HepG2 (cell line): ENCODE results near the gene ZKSCAN2. TPM values are rescaled to one million over a fixed set of nuclear protein-coding genes. Genes with fewer than 3 reads are reported as not detected.

Source experiments
- ATAC-seq: fragments of 200-7000 bp; cut with Tn5 transposase; 3 replicates; pipeline ENCODE4 v1.9.1; 2020; ENCODE audit warnings: mild to moderate bottlenecking, moderate library complexity
- BruUV-seq: library from RNA; stranded (reverse); fragments of 400-500 nt; replicated peaks from 2 replicates; lab custom pipeline; 2021; lab: Mats Ljungman, UMichigan
- CTCF ChIA-PET: fragments of 300-600 bp; formaldehyde crosslinking; extraction: SDS; loops from one replicate; lab custom pipeline; 2021; ENCODE audit warnings: low total read pairs, inconsistent platforms, low intra/inter-chr PET ratio; lab: Yijun Ruan, JAX
- POLR2A ChIA-PET: fragments of 350-600 bp; sonication (Branson Sonifier 250); formaldehyde crosslinking; loops from one replicate; lab custom pipeline; 2020; ENCODE audit warnings: antibody characterized with exemption, inconsistent platforms; lab: Yijun Ruan, JAX
- DNase-seq: peaks from one replicate; pipeline ENCODE4 v3.0.0-alpha.2; 2015; ENCODE audit warnings: low spot score
- FAIRE-seq: peaks from 3 replicates; lab custom pipeline; 2011; peaks lifted over from hg19 to GRCh38; lab: Jason Lieb, UNC
- H2AFZ ChIP-seq: one replicate; pipeline ENCODE4 v1.6.1; 2011; ENCODE audit warnings: low read length, inconsistent platforms
- H3K27ac ChIP-seq: fragments of 300-600 bp; 3 replicates; pipeline ENCODE4 v1.8.0; 2011; ENCODE audit warnings: mixed run types, mild to moderate bottlenecking, mixed read lengths, low read length, inconsistent platforms; ENCODE audit not compliant: insufficient read depth; ENCODE audit errors: extremely low read length
- H3K27me3 ChIP-seq, 2 experiments: fragments of 200-600 bp in 1 of 2; 2 replicates in 1 of 2; 3 replicates in 1 of 2; pipeline versions ENCODE4 v1.6.0 to v1.8.0; 2011; ENCODE audit warnings: low read length in 2 of 2, mild to moderate bottlenecking in 2 of 2, moderate library complexity in 2 of 2, inconsistent platforms in 1 of 2; ENCODE audit not compliant: insufficient read depth in 2 of 2, control insufficient read depth in 1 of 2
- H3K36me3 ChIP-seq, 2 experiments: fragments of 200-600 bp in 1 of 2; replicated peaks in 1 of 2; 2 replicates in 1 of 2; 3 replicates in 1 of 2; pipeline versions ENCODE4 v1.5.1 to v1.8.0; 2011; ENCODE audit warnings: low read length in 2 of 2, inconsistent platforms in 1 of 2; ENCODE audit not compliant: insufficient read depth in 2 of 2, control insufficient read depth in 1 of 2
- H3K4me1 ChIP-seq: 2 replicates; pipeline ENCODE4 v1.5.1; 2012; ENCODE audit warnings: low read length, inconsistent platforms; ENCODE audit not compliant: insufficient read depth
- H3K4me2 ChIP-seq: 2 replicates; pipeline ENCODE4 v1.6.0; 2011; ENCODE audit warnings: low read depth, low read length, inconsistent platforms
- H3K4me3 ChIP-seq, 3 experiments: fragments of 200-600 bp in 1 of 3; sonication (generic), shearing (Covaris generic) in 1 of 3; replicated peaks in 1 of 3; 2 replicates each; pipeline ENCODE4 v1.5.1; 2011 to 2016; ENCODE audit warnings: low read length in 3 of 3, inconsistent platforms in 2 of 3, low read depth in 2 of 3, mild to moderate bottlenecking in 2 of 3, control low read depth in 1 of 3, mixed read lengths in 1 of 3; ENCODE audit not compliant: insufficient read depth in 1 of 3
- H3K79me2 ChIP-seq: one replicate; pipeline ENCODE4 v1.6.1; 2011; ENCODE audit warnings: low read length, inconsistent platforms; ENCODE audit not compliant: insufficient read depth
- H3K9ac ChIP-seq: 2 replicates; pipeline ENCODE4 v1.6.0; 2011; ENCODE audit warnings: mild to moderate bottlenecking, low read depth, low read length, inconsistent platforms; ENCODE audit not compliant: insufficient read depth
- H3K9me3 ChIP-seq: 2 replicates; pipeline ENCODE4 v1.5.1; 2012; ENCODE audit warnings: mild to moderate bottlenecking, low read length
- H4K20me1 ChIP-seq: 2 replicates; pipeline ENCODE4 v1.6.0; 2011; ENCODE audit warnings: inconsistent platforms, mild to moderate bottlenecking, low read length, moderate library complexity; ENCODE audit not compliant: insufficient read depth
- GATA4 ChIP-seq: sonication (generic); IDR thresholded peaks from 2 replicates; pipeline ENCODE4 v1.6.1; 2016; ENCODE audit warnings: antibody characterized with exemption, low read depth, borderline replicate concordance
- MAZ ChIP-seq, 2 experiments: sonication (generic) in 1 of 2; formaldehyde crosslinking in 1 of 2; IDR thresholded peaks; 2 replicates each; pipeline versions ENCODE4 v1.5.0 to v1.6.1; 2012 to 2020; ENCODE audit warnings: low read depth in 2 of 2, mild to moderate bottlenecking in 2 of 2, borderline replicate concordance in 1 of 2, improper control_type of control experiment in 1 of 2, low read length in 1 of 2, missing genetic modification reagents in 1 of 2, moderate library complexity in 1 of 2
- TMF1 ChIP-seq: sonication (generic); formaldehyde crosslinking; IDR thresholded peaks from 2 replicates; pipeline ENCODE4 v1.8.1; 2022; ENCODE audit warnings: low read depth, missing genetic modification reagents
- ZKSCAN1 ChIP-seq: fragments of 150-350 bp; IDR thresholded peaks from 2 replicates; pipeline ENCODE4 v1.6.1; 2014; ENCODE audit warnings: low read length
- ZNF687 ChIP-seq: sonication (generic); formaldehyde crosslinking; IDR thresholded peaks from 2 replicates; pipeline ENCODE4 v1.5.1; 2020; ENCODE audit warnings: mild to moderate bottlenecking, missing genetic modification reagents, moderate library complexity
- WGBS: methylation state at CpG from one replicate; pipeline ENCODE4 v1.1.6; 2017; ENCODE audit warnings: low lambda C conversion rate; 5-methylcytosine and 5-hydroxymethylcytosine counted together
- in situ Hi-C: cut with HindIII; loops from 2 replicates; pipeline ENCODE4 v1.10.0; 2017; ENCODE audit warnings: low pct_unique_long_range_greater_than_20kb; ENCODE audit not compliant: extremely low pct_ligation_motif_present
- intact Hi-C: fragments of 100-400 bp; cut with micrococcal nuclease; formaldehyde crosslinking; loops from one replicate; pipeline ENCODE4 v1.10.0; 2022; ENCODE audit not compliant: unreplicated experiment
- polyA plus RNA-seq, 8 experiments: library from polyadenylated mRNA; depleted of rRNA in 3 of 8; stranded (reverse) in 7 of 8; unstranded in 1 of 8; fragments of >200 nt; fragmentation: Illumina TruSeq in 4 of 8; extraction: Trizol in 4 of 8; gene quantifications; 2 replicates each; pipeline versions ENCODE4 v1.2.1 to v1.2.3, GENCODE V29; 2011 to 2016; ENCODE audit warnings: low read depth in 4 of 8, missing spikeins in 1 of 8, mixed read lengths in 1 of 8; ENCODE audit not compliant: insufficient read depth in 1 of 8
- total RNA-seq, 5 experiments: library from RNA; depleted of rRNA; stranded (reverse); fragments of >200 nt; fragmentation: Illumina TruSeq; extraction: Trizol; gene quantifications; 2 replicates each; pipeline ENCODE4 v1.2.3, GENCODE V29; 2016; ENCODE audit warnings: low read depth in 1 of 5

Gene ZKSCAN2
- total and polyA plus RNA-seq, 2 of the 13 experiments (the other 11 are each of a cell fraction or from before 2014, with no cell fraction given) = 4.2 to 11.1 TPM

DNA sequence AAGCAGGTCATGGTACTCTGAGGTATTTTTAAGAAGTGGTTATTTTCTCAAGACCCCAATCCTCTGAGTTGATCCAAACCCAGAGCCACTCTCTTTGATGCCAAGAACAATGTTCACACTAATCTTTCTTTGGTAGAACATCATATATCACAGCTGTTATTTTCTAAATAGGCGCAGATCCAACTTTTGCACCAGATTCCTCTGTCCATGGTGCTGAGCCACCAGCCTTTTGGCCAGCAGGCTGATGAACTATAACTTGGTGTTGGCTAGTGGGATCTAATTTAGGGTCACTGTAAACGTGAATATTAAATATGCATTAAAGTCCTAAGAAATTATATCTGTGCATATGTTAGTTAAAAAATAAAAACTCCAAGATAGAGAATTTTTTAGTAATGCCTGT, 7.0 kb upstream of the ZKSCAN2 start (continued):
- no peak for TF ChIP-seq ZKSCAN1
- no peak for TF ChIP-seq ZNF687

DNA sequence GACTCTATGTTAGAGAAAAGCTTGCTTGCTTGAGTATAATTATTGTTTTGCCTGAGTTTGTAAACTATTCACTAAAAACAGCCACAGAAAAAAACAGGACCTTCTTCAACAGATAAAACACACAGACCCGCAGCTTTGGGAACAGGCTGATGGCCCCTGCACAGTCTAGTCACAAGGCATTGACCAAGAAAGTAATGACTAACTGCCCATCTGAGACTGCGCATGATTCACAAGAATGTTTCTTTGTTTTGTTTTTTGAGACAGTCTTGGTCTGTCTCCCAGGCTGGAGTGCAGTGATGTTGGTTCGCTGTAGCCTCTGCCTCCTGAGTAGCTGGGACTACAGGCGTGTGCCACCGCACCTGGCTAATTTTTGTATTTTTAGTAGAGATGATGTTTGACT, 2.8 kb upstream of the ZKSCAN2 start:
- no peak for DNase-seq
- intact Hi-C loops = no loop called here
- H3K4me1 ChIP-seq = peaks cover 25% of the 10 kb centered on the region
- TF ChIP-seq GATA4 (no peak), MAZ (IDR thresholded peaks at IDR 0.05; ENCODE audit: borderline replicate concordance, low read depth, low read length) (no peak), MAZ (CRISPR knock-in tag; IDR thresholded peaks at IDR 0.05; ENCODE audit: low read depth) (no peak), TMF1 (CRISPR knock-in tag) (no peak)
- TF ChIP-seq, all 625 proteins: peak for 0
- POLR2A ChIA-PET = no interaction called here
- BruUV-seq = no TSS peak
- CTCF ChIA-PET = no interaction called here
- Histone ChIP-seq H3K4me2 (0 out of 2 replicates have a peak overlapping the region, but pooled peaks have one; percentile 1), H3K4me3 (no peak overlapping the region), H3K79me2 (peaks cover 44% of the 10 kb centered on the region), H3K27ac (no peak overlapping the region), H2AFZ (no peak overlapping the region), H3K36me3 (peaks cover 0 to 8% of the 10 kb centered on the region in 2 experiments; a peak in 2 of 5 replicates), H4K20me1 (peaks cover 20% of the 10 kb centered on the region), H3K9ac (no peak overlapping the region), H3K27me3 (no peaks in the 10 kb centered on the region; a peak in 1 of 5 replicates), H3K9me3 (no peaks in the 10 kb centered on the region)
- no peak for FAIRE-seq
- 83% methylated on average over 5 of the region's 5 CpGs for WGBS
- ATAC-seq = no peak
- in situ Hi-C loops = no loop called here
